K562 (cell line): ENCODE data around the gene USP22. TPM values are rescaled to one million over a fixed set of nuclear protein-coding genes. Genes with fewer than 3 reads are reported as not detected.

Experiments used
- BCOR ChIP-seq: fragments of 450-650 bp; IDR thresholded peaks from 2 replicates; pipeline ENCODE4 v1.6.1; 2016
- CC2D1A ChIP-seq: fragments of 450-650 bp; IDR thresholded peaks from 2 replicates; pipeline ENCODE4 v1.6.1; 2017; ENCODE audit warnings: mild to moderate bottlenecking
- CGGBP1 ChIP-seq: fragments of 250-450 bp; sonication (Bioruptor Pico); IDR thresholded peaks from 2 replicates; pipeline ENCODE4 v1.9.0; 2021; ENCODE audit warnings: mild to moderate bottlenecking
- DLX4 ChIP-seq: fragments of 250-450 bp; sonication (Bioruptor Pico); IDR thresholded peaks from 2 replicates; pipeline ENCODE4 v1.6.1; 2021; ENCODE audit warnings: mild to moderate bottlenecking
- FOS ChIP-seq: IDR thresholded peaks from 3 replicates; pipeline ENCODE4 v1.6.1; 2011; ENCODE audit not compliant: insufficient read length; ENCODE audit errors: extremely low read depth
- GATAD2A ChIP-seq: fragments of 450-650 bp; IDR thresholded peaks from 2 replicates; pipeline ENCODE4 v1.6.1; 2017
- GTF3C2 ChIP-seq: IDR thresholded peaks from 3 replicates; pipeline ENCODE4 v1.6.1; 2011; ENCODE audit warnings: borderline replicate concordance, mild to moderate bottlenecking, moderate library complexity; ENCODE audit not compliant: insufficient read length; ENCODE audit errors: extremely low read depth
- HNRNPK ChIP-seq: fragments of 200-400 bp; formaldehyde crosslinking; IDR thresholded peaks from one replicate; pipeline ENCODE4 v1.6.1; 2018; ENCODE audit warnings: mild to moderate bottlenecking, low read depth, low read length; ENCODE audit not compliant: poor library complexity, severe bottlenecking
- MBD2 ChIP-seq: sonication (generic); IDR thresholded peaks from 2 replicates; pipeline ENCODE4 v1.6.1; 2016; ENCODE audit warnings: low read depth, borderline replicate concordance
- MED1 ChIP-seq: sonication (generic); formaldehyde crosslinking; IDR thresholded peaks from 2 replicates; pipeline ENCODE4 v1.8.1; 2023; ENCODE audit warnings: missing genetic modification reagents, borderline replicate concordance
- NCOA6 ChIP-seq: fragments of 450-650 bp; IDR thresholded peaks from 2 replicates; pipeline ENCODE4 v1.6.1; 2017; ENCODE audit warnings: mild to moderate bottlenecking
- POLR2H ChIP-seq: IDR thresholded peaks from 2 replicates; pipeline ENCODE4 v1.6.1; 2016; ENCODE audit warnings: missing genetic modification characterization, low read depth, mild to moderate bottlenecking, control low read depth, missing compliant biosample characterization, moderate library complexity
- RBM25 ChIP-seq: fragments of 200-400 bp; formaldehyde crosslinking; IDR thresholded peaks from 2 replicates; pipeline ENCODE4 v1.6.1; 2018; ENCODE audit warnings: low read length, low read depth, moderate library complexity; ENCODE audit not compliant: severe bottlenecking
- RCOR1 ChIP-seq, 2 experiments: IDR thresholded peaks; 2 replicates each; pipeline ENCODE4 v1.6.1; 2012; ENCODE audit warnings: low read depth in 2 of 2, low read length in 2 of 2, borderline replicate concordance in 1 of 2, improper control_type of control experiment in 1 of 2
- RNF2 ChIP-seq: sonication (generic); IDR thresholded peaks from 2 replicates; pipeline ENCODE4 v1.6.1; 2016
- SMARCC2 ChIP-seq: fragments of 450-650 bp; IDR thresholded peaks from 2 replicates; pipeline ENCODE4 v1.6.1; 2017; ENCODE audit warnings: antibody characterized with exemption, moderate library complexity, mild to moderate bottlenecking, low read depth
- SNRNP70 ChIP-seq: fragments of 200-400 bp; formaldehyde crosslinking; optimal IDR thresholded peaks from 2 replicates; pipeline ENCODE3; 2017; ENCODE audit warnings: low read depth, low read length
- SPI1 ChIP-seq: IDR thresholded peaks from 2 replicates; pipeline ENCODE4 v1.6.1; 2011; ENCODE audit warnings: low read depth, low read length, control low read depth, borderline replicate concordance
- TBL1XR1 ChIP-seq, 2 experiments: IDR thresholded peaks; 2 replicates each; pipeline ENCODE4 v1.6.1; 2012; ENCODE audit warnings: improper control_type of control experiment in 2 of 2, low read length in 2 of 2, mild to moderate bottlenecking in 1 of 2
- XRCC3 ChIP-seq: fragments of 450-650 bp; IDR thresholded peaks from 2 replicates; pipeline ENCODE4 v1.6.1; 2017; ENCODE audit warnings: mild to moderate bottlenecking, moderate library complexity
- ZNF253 ChIP-seq: fragments of 250-450 bp; sonication (Bioruptor Pico); conservative IDR thresholded peaks from 2 replicates; pipeline ENCODE4 v1.6.1; 2021; ENCODE audit warnings: mild to moderate bottlenecking
- ZNF584 ChIP-seq: fragments of 200-800 bp; sonication (Bioruptor generic); IDR thresholded peaks from 2 replicates; pipeline ENCODE4 v1.6.1; 2016; ENCODE audit warnings: low read depth, mild to moderate bottlenecking, missing genetic modification characterization, missing compliant biosample characterization
- ZNF780A ChIP-seq: fragments of 250-450 bp; sonication (Bioruptor Pico); IDR thresholded peaks from 2 replicates; pipeline ENCODE4 v1.5.0; 2021; ENCODE audit warnings: mild to moderate bottlenecking
- polyA plus RNA-seq, 8 experiments: library from polyadenylated mRNA; depleted of rRNA in 4 of 8; stranded (reverse) in 5 of 8; unstranded in 3 of 8; fragments of >200 nt; fragmentation: Nextera tagmentation in 2 of 8; fragmentation: Illumina TruSeq in 1 of 8; extraction: Ambion mirVana in 2 of 8; extraction: Trizol in 1 of 8; gene quantifications; 2 replicates each; pipeline versions ENCODE4 v1.2.1 to v1.2.3, GENCODE V29; 2011 to 2014; ENCODE audit warnings: inconsistent platforms in 1 of 8, missing spikeins in 1 of 8
- total RNA-seq, 7 experiments: library from RNA; depleted of rRNA in 6 of 7; stranded (reverse); fragments of >200 nt in 6 of 7; fragmentation: Illumina TruSeq in 2 of 7; extraction: Trizol in 2 of 7; gene quantifications; 2 replicates each; pipeline versions ENCODE4 v1.2.1 to v1.2.3, GENCODE V29; 2011 to 2021; ENCODE audit warnings: low replicate concordance in 1 of 7
- TF ChIP-seq, protein P1 (sequence below): sonication (generic); formaldehyde crosslinking; IDR thresholded peaks from 2 replicates; pipeline ENCODE4 v1.8.0; 2022; ENCODE audit warnings: missing genetic modification reagents, mild to moderate bottlenecking, borderline replicate concordance

The USP22 gene
- total and polyA plus RNA-seq, 9 of the 15 experiments (the other 6 are each of a cell fraction or from before 2014, with no cell fraction given): 6.5 to 113 (median 58.9) TPM

DNA sequence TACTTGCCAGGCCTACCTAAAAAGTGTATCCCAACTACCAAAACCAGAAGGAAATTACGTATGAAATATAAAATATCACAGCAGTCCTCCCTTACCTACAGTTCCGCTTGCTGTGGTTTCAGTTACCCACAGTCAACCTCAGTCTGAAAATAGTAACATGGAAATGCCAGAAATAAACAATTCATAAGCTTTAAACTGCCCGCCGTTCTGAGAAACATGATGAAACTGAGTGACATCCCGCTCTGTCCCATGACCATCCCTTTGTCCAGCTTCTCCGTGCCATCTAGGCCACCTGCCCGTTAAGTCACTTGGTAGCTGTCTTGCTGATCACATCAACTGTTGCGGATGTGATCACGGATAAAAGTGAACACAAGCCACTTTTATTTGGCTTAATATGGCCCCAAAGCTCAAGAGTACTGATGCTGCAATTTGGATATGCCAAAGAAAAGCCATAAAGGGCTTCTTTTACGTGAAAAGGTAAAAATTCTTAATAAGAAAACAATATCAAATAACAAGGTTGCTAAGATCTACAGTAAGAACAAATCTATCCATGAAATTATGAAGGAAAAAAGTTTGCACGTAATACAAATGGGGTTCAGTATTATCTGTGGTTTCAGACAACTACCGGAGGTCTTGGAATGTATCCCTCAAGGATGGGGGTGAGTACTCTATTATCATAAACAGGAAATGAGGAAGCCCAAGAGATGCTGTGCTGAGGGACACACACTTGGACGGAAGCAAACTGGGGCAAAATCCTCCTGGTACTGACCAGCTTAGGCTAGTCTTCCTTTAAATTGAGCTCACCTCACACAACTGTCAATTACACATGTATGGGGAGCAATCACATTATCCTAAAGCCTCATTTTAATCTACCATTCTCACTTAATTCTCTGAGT lies 8.2 kb downstream of the USP22 start (continued):
- no peak for TF ChIP-seq RBM25
- TF ChIP-seq SMARCC2: no peak
- TF ChIP-seq SNRNP70: no peak
- no peak for TF ChIP-seq MBD2
- TF ChIP-seq HNRNPK: no peak
- peak in 1 of 2 experiments; percentile 25; a peak in 1 of 4 replicates for TF ChIP-seq RCOR1 (IDR thresholded peaks at IDR 0.05; ENCODE audit: borderline replicate concordance in 1 of 2, low read depth in 2 of 2, low read length in 2 of 2)
- TF ChIP-seq, protein P1, sequence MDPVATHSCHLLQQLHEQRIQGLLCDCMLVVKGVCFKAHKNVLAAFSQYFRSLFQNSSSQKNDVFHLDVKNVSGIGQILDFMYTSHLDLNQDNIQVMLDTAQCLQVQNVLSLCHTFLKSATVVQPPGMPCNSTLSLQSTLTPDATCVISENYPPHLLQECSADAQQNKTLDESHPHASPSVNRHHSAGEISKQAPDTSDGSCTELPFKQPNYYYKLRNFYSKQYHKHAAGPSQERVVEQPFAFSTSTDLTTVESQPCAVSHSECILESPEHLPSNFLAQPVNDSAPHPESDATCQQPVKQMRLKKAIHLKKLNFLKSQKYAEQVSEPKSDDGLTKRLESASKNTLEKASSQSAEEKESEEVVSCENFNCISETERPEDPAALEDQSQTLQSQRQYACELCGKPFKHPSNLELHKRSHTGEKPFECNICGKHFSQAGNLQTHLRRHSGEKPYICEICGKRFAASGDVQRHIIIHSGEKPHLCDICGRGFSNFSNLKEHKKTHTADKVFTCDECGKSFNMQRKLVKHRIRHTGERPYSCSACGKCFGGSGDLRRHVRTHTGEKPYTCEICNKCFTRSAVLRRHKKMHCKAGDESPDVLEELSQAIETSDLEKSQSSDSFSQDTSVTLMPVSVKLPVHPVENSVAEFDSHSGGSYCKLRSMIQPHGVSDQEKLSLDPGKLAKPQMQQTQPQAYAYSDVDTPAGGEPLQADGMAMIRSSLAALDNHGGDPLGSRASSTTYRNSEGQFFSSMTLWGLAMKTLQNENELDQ (CRISPR knock-in tag): no peak
- TF ChIP-seq MED1 (CRISPR knock-in tag): no peak
- TF ChIP-seq FOS: no peak
- TF ChIP-seq GTF3C2: no peak
- TF ChIP-seq BCOR: no peak
- no peak for TF ChIP-seq CGGBP1 (CRISPR knock-in tag)
- TF ChIP-seq GATAD2A: no peak
- peak; percentile 75; the same call in 1 of the 2 replicates for TF ChIP-seq POLR2H
- TF ChIP-seq NCOA6: no peak
- peak in 1 of 2 experiments; percentile 42; a peak in 1 of 4 replicates for TF ChIP-seq TBL1XR1 (IDR thresholded peaks at IDR 0.05; ENCODE audit: low read length in 2 of 2)
- TF ChIP-seq XRCC3: no peak
- TF ChIP-seq ZNF780A: no peak
- peak; percentile 44; the same call in 1 of the 2 replicates for TF ChIP-seq RNF2
- no peak for TF ChIP-seq ZNF253 (CRISPR knock-in tag)
- no peak for TF ChIP-seq CC2D1A
- no peak for TF ChIP-seq ZNF584
- peak; percentile 82 for TF ChIP-seq SPI1
- no peak for TF ChIP-seq DLX4
